ENCODE data around the gene SQOR.

- TF ChIP-seq, protein P1, sequence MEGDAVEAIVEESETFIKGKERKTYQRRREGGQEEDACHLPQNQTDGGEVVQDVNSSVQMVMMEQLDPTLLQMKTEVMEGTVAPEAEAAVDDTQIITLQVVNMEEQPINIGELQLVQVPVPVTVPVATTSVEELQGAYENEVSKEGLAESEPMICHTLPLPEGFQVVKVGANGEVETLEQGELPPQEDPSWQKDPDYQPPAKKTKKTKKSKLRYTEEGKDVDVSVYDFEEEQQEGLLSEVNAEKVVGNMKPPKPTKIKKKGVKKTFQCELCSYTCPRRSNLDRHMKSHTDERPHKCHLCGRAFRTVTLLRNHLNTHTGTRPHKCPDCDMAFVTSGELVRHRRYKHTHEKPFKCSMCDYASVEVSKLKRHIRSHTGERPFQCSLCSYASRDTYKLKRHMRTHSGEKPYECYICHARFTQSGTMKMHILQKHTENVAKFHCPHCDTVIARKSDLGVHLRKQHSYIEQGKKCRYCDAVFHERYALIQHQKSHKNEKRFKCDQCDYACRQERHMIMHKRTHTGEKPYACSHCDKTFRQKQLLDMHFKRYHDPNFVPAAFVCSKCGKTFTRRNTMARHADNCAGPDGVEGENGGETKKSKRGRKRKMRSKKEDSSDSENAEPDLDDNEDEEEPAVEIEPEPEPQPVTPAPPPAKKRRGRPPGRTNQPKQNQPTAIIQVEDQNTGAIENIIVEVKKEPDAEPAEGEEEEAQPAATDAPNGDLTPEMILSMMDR (conservative IDR thresholded peaks at IDR 0.05) = no peak
- no peak for TF ChIP-seq ZFX (IDR thresholded peaks at IDR 0.05)
Observed at GRCh38 chr15:45640616-45641015, 5.8 kb downstream of the SQOR start.
